Measurements from ENCODE around the gene TSPAN9.

- no peak for TF ChIP-seq CTCF (IDR thresholded peaks at IDR 0.05; ENCODE audit: low read depth, low read length)
- TF ChIP-seq POLR2A (IDR thresholded peaks at IDR 0.05; ENCODE audit: extremely low read depth, insufficient read length): no peak
- no peak for TF ChIP-seq MAX (IDR thresholded peaks at IDR 0.05; ENCODE audit: low read depth, low read length)
Measured at GRCh38 chr12:3148366-3149000, 71.3 kb downstream of the TSPAN9 start.

Data from NB4 (cell line).